B cell (primary cell): ENCODE measurements around the gene PAXIP1.

Experiments used
- CTCF ChIP-seq: fragments of 200-600 bp; IDR thresholded peaks from one replicate; pipeline ENCODE4 v1.8.0; 2022; ENCODE audit warnings: antibody characterized with exemption, mild to moderate bottlenecking
- EZH2 ChIP-seq: IDR thresholded peaks from 2 replicates; pipeline ENCODE4 v1.6.1; 2012; ENCODE audit warnings: borderline replicate concordance, low read depth, mild to moderate bottlenecking, moderate library complexity, low read length; ENCODE audit not compliant: insufficient read depth, poor library complexity, severe bottlenecking

GRCh38 chr7:154918266-154918665 is 84.7 kb downstream of the PAXIP1 start:
- TF ChIP-seq CTCF (no peak), EZH2 (no peak)
